Transverse colon (tissue), 4 donors: ENCODE results near the gene WDR77. TPM values are rescaled to one million over a fixed set of nuclear protein-coding genes. Genes with fewer than 3 reads are reported as not detected.

Experiments
- DNase-seq: peaks from one replicate; pipeline ENCODE4 v3.0.0-alpha.2; 2019
- H3K27ac ChIP-seq, 4 donors: fragments of 200-600 bp; sonication (generic); 2 replicates each; pipeline ENCODE4 v1.5.1; 2016 to 2018; ENCODE audit warnings: inconsistent platforms in 4 of 4
- H3K27me3 ChIP-seq: fragments of 200-600 bp; sonication (generic); 2 replicates; pipeline ENCODE4 v1.5.1; 2017; ENCODE audit warnings: inconsistent platforms
- H3K36me3 ChIP-seq, 4 donors: fragments of 200-600 bp; sonication (generic); 2 replicates each; pipeline ENCODE4 v1.5.1; 2017 to 2019; ENCODE audit warnings: inconsistent platforms in 4 of 4
- H3K4me1 ChIP-seq, 4 donors: fragments of 200-600 bp; sonication (generic); 2 replicates each; pipeline ENCODE4 v1.5.1; 2017 to 2020; ENCODE audit warnings: inconsistent platforms in 4 of 4
- H3K4me3 ChIP-seq, 4 donors: fragments of 200-600 bp; sonication (generic); 1 replicate in 1 of 4; 2 replicates in 3 of 4; pipeline versions ENCODE4 v1.5.1 to v1.6.1; 2017 to 2019; ENCODE audit warnings: inconsistent platforms in 4 of 4
- H3K9me3 ChIP-seq, 2 donors: fragments of 200-600 bp; sonication (generic); 2 replicates each; pipeline ENCODE4 v1.5.1; 2017 to 2019; ENCODE audit warnings: inconsistent platforms in 2 of 2
- EP300 ChIP-seq: sonication (generic); formaldehyde crosslinking; IDR thresholded peaks from one replicate; pipeline ENCODE4 v1.6.1; 2017; ENCODE audit warnings: antibody characterized with exemption, low read depth
- POLR2A ChIP-seq: fragments of 450-650 bp; IDR thresholded peaks from one replicate; pipeline ENCODE4 v1.6.1; 2016; ENCODE audit warnings: antibody characterized with exemption, mild to moderate bottlenecking, moderate library complexity
- POLR2AphosphoS5 ChIP-seq, 3 donors: sonication (generic); formaldehyde crosslinking; IDR thresholded peaks; one replicate each; pipeline ENCODE4 v1.6.1; 2016; ENCODE audit warnings: antibody characterized with exemption in 3 of 3
- WGBS, 2 donors: methylation state at CpG; one replicate each; pipeline ENCODE4 v1.1.5; 2018; ENCODE audit warnings: low coverage in 1 of 2; 5-methylcytosine and 5-hydroxymethylcytosine counted together
- in situ Hi-C, 4 donors: fragments of 200-750 bp; cut with MboI; loops; one replicate each; pipeline versions ENCODE4 v1.15.0 to v1.15.1; 2017; ENCODE audit warnings: low sequenced_read_pairs in 3 of 4, low pct_ligation_motif_present in 1 of 4, low pct_unique_long_range_greater_than_20kb in 1 of 4
- intact Hi-C: fragments of 100-400 bp; cut with DNase I; formaldehyde crosslinking; loops from one replicate; pipeline ENCODE4 v1.15.1; 2023; ENCODE audit warnings: low total_unique reads
- total RNA-seq, 4 donors: library from RNA; depleted of rRNA; stranded (reverse); fragments of >200 nt; gene quantifications; one replicate each; pipeline ENCODE4 v1.1.0, GENCODE V29; 2016
- TF ChIP-seq, protein P1 (sequence below), 5 experiments: fragments of 200-600 bp in 3 of 5; fragments of 450-650 bp in 2 of 5; sonication (generic) in 3 of 5; IDR thresholded peaks; 1 replicate in 2 of 5; 2 replicates in 3 of 5; pipeline ENCODE4 v1.5.1; 2016 to 2017; ENCODE audit warnings: antibody characterized with exemption in 5 of 5, inconsistent platforms in 3 of 5, mild to moderate bottlenecking in 2 of 5, moderate library complexity in 1 of 5

Gene WDR77
- total RNA-seq, 4 donors from 2014 or later: 10.7 to 46.0 (median 21.8) TPM

DNA sequence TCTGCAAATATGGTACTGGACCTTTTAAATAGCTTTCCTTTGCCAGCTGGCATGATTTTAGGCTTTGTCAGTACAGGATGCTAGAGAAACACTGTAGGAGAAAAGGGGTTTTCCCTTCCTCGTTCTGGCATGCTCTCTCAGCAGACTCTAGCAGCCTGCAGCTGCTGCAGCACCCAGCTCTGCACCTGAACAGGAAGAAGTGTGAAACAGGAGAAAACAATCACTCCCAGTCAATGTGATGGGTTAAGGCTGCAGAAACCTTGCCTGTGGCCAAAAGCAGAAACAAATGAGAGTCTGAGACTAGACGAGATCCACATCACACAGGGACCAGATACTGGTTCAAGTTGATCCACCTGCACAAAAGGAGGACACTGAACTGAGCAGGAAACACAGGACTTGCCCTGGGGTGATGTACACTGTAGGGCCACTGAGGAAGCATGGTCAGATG is 42.7 kb downstream of the WDR77 start:
- Histone ChIP-seq H3K9me3 (no peaks in the 10 kb centered on the region), H3K4me1 (no peaks in the 10 kb centered on the region), H3K36me3 (no peaks in the 10 kb centered on the region), H3K27ac (no peak overlapping the region), H3K4me3 (no peak overlapping the region), H3K27me3 (peaks cover 5% of the 10 kb centered on the region)
- in situ Hi-C loops: loop anchor here in 2 of 4 donors (10.0 kb wide), 1 partner anchor 182 kb away; the partner anchor contains the start of gene CHI3L2 (in 2 of the 2)
- TF ChIP-seq, protein P1, sequence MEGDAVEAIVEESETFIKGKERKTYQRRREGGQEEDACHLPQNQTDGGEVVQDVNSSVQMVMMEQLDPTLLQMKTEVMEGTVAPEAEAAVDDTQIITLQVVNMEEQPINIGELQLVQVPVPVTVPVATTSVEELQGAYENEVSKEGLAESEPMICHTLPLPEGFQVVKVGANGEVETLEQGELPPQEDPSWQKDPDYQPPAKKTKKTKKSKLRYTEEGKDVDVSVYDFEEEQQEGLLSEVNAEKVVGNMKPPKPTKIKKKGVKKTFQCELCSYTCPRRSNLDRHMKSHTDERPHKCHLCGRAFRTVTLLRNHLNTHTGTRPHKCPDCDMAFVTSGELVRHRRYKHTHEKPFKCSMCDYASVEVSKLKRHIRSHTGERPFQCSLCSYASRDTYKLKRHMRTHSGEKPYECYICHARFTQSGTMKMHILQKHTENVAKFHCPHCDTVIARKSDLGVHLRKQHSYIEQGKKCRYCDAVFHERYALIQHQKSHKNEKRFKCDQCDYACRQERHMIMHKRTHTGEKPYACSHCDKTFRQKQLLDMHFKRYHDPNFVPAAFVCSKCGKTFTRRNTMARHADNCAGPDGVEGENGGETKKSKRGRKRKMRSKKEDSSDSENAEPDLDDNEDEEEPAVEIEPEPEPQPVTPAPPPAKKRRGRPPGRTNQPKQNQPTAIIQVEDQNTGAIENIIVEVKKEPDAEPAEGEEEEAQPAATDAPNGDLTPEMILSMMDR (IDR thresholded peaks at IDR 0.05): no peak
- TF ChIP-seq POLR2AphosphoS5 (IDR thresholded peaks at IDR 0.05): no peak
- TF ChIP-seq POLR2A: no peak
- TF ChIP-seq EP300: no peak
- 0 to 3% methylated on average over 1 to 2 of the region's 2 CpGs for WGBS, 2 donors
- intact Hi-C loops: no loop called here
- DNase-seq: peak; percentile 26

DNA sequence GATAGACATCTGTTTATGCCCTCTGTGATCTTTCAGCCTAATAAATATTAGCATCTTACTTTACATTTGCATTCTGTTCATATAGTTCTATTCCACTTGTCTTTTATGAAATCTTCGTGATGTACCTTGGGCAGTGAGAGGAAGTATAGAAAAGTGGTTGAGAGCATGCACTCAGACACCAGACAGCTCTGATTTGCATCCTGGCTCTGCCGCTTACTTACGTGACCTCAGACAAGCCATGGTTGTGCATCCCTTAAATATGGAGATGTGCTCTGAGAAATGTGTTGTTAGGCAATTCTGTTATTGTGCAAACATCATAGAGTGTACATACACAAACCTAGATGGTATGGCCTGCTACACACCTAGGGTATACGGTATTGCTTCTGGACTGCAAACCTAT is 44.5 kb downstream of the WDR77 start:
- H3K4me1 ChIP-seq: no peaks in the 10 kb centered on the region
- no peak overlapping the region for H3K27ac ChIP-seq
- in situ Hi-C loops (loop anchor here in 3 of 4 donors (5.0 to 10.0 kb wide), 2 partner anchors 180 to 182 kb away; partner anchors contain the start of gene CHI3L2 (in 2 of the 3)), intact Hi-C loops (loop anchor here (5.0 kb wide), 1 partner anchor 182 kb away; no protein-coding TSS in a partner anchor)
- no peak for DNase-seq
- 79 to 100% methylated on average over 1 to 4 of the region's 4 CpGs for WGBS, 2 donors
- H3K4me3 ChIP-seq: no peak overlapping the region
- no peaks in the 10 kb centered on the region for H3K36me3 ChIP-seq
- TF ChIP-seq POLR2AphosphoS5 (IDR thresholded peaks at IDR 0.05) (no peak), POLR2A (no peak), EP300 (no peak)
- TF ChIP-seq, protein P1 (IDR thresholded peaks at IDR 0.05): no peak
- H3K9me3 ChIP-seq: no peaks in the 10 kb centered on the region
- H3K27me3 ChIP-seq: peaks cover 15% of the 10 kb centered on the region

- intact Hi-C loops: loop anchor here (5.0 kb wide), 1 partner anchor 180 kb away; no protein-coding TSS in a partner anchor
- Histone ChIP-seq H3K9me3 (no peaks in the 10 kb centered on the region), H3K36me3 (no peaks in the 10 kb centered on the region), H3K4me3 (no peak overlapping the region), H3K27ac (no peak overlapping the region), H3K4me1 (no peaks in the 10 kb centered on the region), H3K27me3 (peaks cover 15% of the 10 kb centered on the region)
- TF ChIP-seq, protein P1 (IDR thresholded peaks at IDR 0.05): no peak
- TF ChIP-seq EP300 (no peak), POLR2AphosphoS5 (IDR thresholded peaks at IDR 0.05) (no peak), POLR2A (no peak)
- in situ Hi-C loops: loop anchor here in 3 of 4 donors (5.0 to 10.0 kb wide), 2 partner anchors 177 to 180 kb away; partner anchors contain the start of gene CHI3L2 (in 2 of the 3)
- WGBS, 2 donors: 70 to 77% methylated on average over 5 of the region's 5 CpGs
- DNase-seq: no peak
Measured at GRCh38 chr1:111402083-111402482, 47.0 kb downstream of the WDR77 start.

DNA sequence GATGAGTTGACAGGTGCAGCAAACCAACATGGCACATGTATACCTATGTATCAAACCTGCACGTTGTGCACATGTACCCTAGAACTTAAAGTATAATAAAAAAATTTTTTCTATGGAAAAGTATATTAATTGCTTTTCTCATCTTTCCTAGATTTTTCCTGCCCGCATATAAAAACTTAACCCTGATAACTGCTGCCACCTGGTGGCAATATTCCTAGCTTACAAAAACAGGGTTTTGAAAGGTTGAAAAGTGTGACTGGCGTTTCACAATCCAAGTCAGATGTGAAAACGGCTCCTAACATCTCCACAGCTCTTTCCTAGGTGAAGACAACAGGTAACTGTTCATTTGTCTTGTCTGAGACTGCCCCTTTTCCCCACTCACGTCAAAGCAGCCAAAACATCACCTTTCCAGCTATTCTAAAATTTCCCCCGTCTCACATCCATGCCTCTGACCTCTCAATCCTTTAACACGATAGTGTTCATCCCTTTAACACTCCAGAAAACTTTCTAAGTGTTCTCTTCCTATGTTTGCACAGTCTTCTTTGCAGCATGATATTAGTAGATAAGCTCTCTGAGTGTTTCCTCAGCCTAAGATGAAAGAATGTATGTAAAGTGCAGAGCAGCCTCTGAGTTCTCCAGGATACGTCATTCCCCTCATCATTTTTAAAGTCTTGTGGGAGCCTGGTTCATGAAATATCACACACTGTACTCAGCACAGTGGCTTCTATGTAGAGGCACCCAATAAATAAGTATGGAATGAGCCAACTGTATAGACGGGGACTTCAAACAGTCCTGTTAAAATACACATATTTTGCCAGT is 49.1 kb downstream of the WDR77 start:
- Histone ChIP-seq H3K4me1 (no peaks in the 10 kb centered on the region), H3K27me3 (peaks cover 22% of the 10 kb centered on the region), H3K9me3 (no peaks in the 10 kb centered on the region), H3K4me3 (no peak overlapping the region), H3K27ac (no peak overlapping the region), H3K36me3 (no peaks in the 10 kb centered on the region)
- TF ChIP-seq, protein P1 (IDR thresholded peaks at IDR 0.05): peak; percentile 69 to 73 (median 72)
- TF ChIP-seq POLR2A: no peak
- DNase-seq: peak; percentile 38
- in situ Hi-C loops: loop anchor here (5.0 to 25.0 kb wide), 3 partner anchors 175 to 363 kb away; partner anchors contain the start of gene CHI3L2 (in 3 of the 4)
- 22 to 30% methylated on average over 6 to 9 of the region's 9 CpGs for WGBS, 2 donors
- intact Hi-C loops: loop anchor here (5.0 kb wide), 1 partner anchor 178 kb away; no protein-coding TSS in a partner anchor
